Choroid plexus epithelial cell (primary cell): ENCODE results near the gene METTL24.

Experiments used
- DNase-seq: peaks from one replicate; pipeline ENCODE4 v3.0.0-alpha.2; 2010; ENCODE audit warnings: low read depth
- H3K4me3 ChIP-seq: 2 replicates; pipeline ENCODE4 v1.5.1; 2011; ENCODE audit warnings: low read depth, mild to moderate bottlenecking, control low read depth, low read length, moderate library complexity
- CTCF ChIP-seq: conservative IDR thresholded peaks from 2 replicates; pipeline ENCODE4 v1.5.1; 2011; ENCODE audit warnings: low read depth, mild to moderate bottlenecking, control low read depth, inconsistent platforms, low read length, moderate library complexity

Gene METTL24

DNA sequence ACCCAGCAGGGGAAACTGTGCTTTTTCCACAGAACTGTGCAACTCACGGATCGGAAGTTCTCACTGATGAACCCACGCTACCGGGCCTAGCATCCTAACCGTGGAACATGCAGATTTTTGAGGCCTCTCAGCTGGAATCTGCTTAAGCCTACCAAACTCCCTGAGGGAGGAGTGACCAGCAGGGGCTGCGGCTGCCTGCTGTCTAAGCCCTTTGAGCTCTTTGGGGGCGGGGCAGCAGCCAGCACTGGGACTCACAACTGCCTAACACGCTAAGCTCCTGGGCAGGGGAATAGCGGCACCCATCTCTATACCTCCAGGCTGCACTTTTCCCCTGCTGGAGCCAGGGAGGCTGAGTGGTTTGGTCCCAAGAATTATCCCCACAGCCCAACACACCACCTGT lies 20.4 kb upstream of the METTL24 start:
- no peak for DNase-seq
- no peak overlapping the region for H3K4me3 ChIP-seq
- TF ChIP-seq CTCF = no peak

GRCh38 chr6:110369066-110369465 lies 10.9 kb upstream of the METTL24 start:
- no peak overlapping the region for H3K4me3 ChIP-seq
- DNase-seq = no peak
- TF ChIP-seq CTCF = no peak

DNA sequence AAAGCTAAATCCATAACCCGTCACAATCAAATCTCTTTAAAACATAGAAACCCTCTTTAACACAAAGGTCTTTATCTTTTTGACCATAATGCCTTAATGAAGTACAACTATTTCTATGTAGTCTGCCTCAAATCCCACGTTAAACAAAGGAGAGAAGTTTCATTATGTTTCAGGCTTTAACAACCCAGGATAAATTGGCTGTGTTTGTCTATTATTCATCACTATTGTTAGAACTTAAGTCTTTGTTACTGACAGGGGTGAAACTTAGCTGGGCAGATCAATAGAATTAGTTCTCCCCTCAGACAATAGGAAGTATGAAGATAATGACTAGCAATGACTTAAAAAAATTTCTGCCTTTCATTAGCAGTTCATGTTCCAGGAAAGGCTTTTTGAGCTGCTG lies 10.1 kb upstream of the METTL24 start:
- no peak overlapping the region for H3K4me3 ChIP-seq

GRCh38 chr6:110367825-110368224 lies 9.7 kb upstream of the METTL24 start:
- no peak overlapping the region for H3K4me3 ChIP-seq
- no peak for DNase-seq
- TF ChIP-seq CTCF = no peak

More for the DNA sequence above, 10.1 kb upstream of the METTL24 start:
- no peak for DNase-seq
- TF ChIP-seq CTCF = no peak

- no peak overlapping the region for H3K4me3 ChIP-seq
- no peak for TF ChIP-seq CTCF
- no peak for DNase-seq
These were observed 8.8 kb upstream of the METTL24 start for GRCh38 chr6:110366975-110367374.

DNA sequence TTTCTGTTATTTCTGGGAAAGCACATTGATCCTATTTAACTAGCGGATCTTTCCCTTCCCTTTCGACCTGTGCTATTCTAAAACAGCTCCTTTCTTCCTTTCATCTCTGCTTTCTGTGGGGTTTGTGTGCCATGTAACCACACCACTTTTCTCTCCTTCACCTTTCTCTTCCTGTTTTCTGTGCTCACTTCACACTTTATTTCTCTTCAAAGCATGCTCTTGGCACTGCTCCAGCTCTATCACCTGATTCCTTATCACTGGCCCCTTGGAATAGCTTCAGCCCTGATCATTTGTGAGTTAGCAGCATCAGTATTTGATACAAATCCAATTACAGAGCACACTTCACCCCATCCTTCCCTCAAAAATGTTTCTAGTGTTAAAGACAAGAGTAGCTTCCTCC lies 8.1 kb upstream of the METTL24 start:
- H3K4me3 ChIP-seq = no peak overlapping the region
- TF ChIP-seq CTCF = no peak
- DNase-seq = no peak

- no peak for TF ChIP-seq CTCF
- H3K4me3 ChIP-seq = no peak overlapping the region
- DNase-seq = no peak
These were observed 6.4 kb upstream of the METTL24 start for GRCh38 chr6:110364364-110365105.
